Liver (tissue), 9 donors: ENCODE results near the gene GNG13. TPM values are rescaled to one million over a fixed set of nuclear protein-coding genes. Genes with fewer than 3 reads are reported as not detected.

Experiments used
- DNase-seq: peaks from one replicate; pipeline ENCODE4 v3.0.0-alpha.2; 2017; ENCODE audit warnings: low spot score
- H3K27ac ChIP-seq, 2 donors: one replicate each; pipeline ENCODE4 v1.7.0; 2013; ENCODE audit warnings: inconsistent platforms in 2 of 2, low read length in 2 of 2, control low read depth in 1 of 2, low read depth in 1 of 2, mild to moderate bottlenecking in 1 of 2
- H3K27me3 ChIP-seq, 4 donors: one replicate each; pipeline versions ENCODE4 v1.6.1 to v1.7.0; 2013; ENCODE audit warnings: low read length in 3 of 4, inconsistent platforms in 1 of 4, mild to moderate bottlenecking in 1 of 4, moderate library complexity in 1 of 4; ENCODE audit not compliant: control insufficient read depth in 4 of 4, insufficient read depth in 4 of 4
- H3K36me3 ChIP-seq, 4 donors: one replicate each; pipeline versions ENCODE4 v1.6.1 to v1.7.0; 2013; ENCODE audit warnings: low read length in 3 of 4, mild to moderate bottlenecking in 3 of 4, low read depth in 1 of 4, moderate library complexity in 1 of 4; ENCODE audit not compliant: control insufficient read depth in 4 of 4, insufficient read depth in 3 of 4
- H3K4me1 ChIP-seq, 4 donors: one replicate each; pipeline versions ENCODE4 v1.6.1 to v1.7.0; 2013; ENCODE audit warnings: low read length in 3 of 4, mild to moderate bottlenecking in 3 of 4, moderate library complexity in 1 of 4; ENCODE audit not compliant: control insufficient read depth in 4 of 4, insufficient read depth in 4 of 4
- H3K4me3 ChIP-seq, 3 donors: one replicate each; pipeline versions ENCODE4 v1.6.1 to v1.7.0; 2013; ENCODE audit warnings: low read length in 3 of 3, control low read depth in 1 of 3, low read depth in 1 of 3, mild to moderate bottlenecking in 1 of 3
- H3K9ac ChIP-seq, 2 donors: one replicate each; pipeline ENCODE4 v1.7.0; 2013; ENCODE audit warnings: low read length in 2 of 2, mild to moderate bottlenecking in 2 of 2, moderate library complexity in 2 of 2, control low read depth in 1 of 2, low read depth in 1 of 2
- H3K9me3 ChIP-seq, 4 donors: one replicate each; pipeline versions ENCODE4 v1.6.1 to v1.7.0; 2013; ENCODE audit warnings: low read length in 3 of 4; ENCODE audit not compliant: control insufficient read depth in 4 of 4
- EGR1 ChIP-seq, 2 donors: IDR thresholded peaks; 2 replicates each; pipeline ENCODE4 v1.6.1; 2016 to 2018; ENCODE audit warnings: antibody characterized with exemption in 2 of 2, low read depth in 2 of 2
- FOXA1 ChIP-seq: IDR thresholded peaks from 2 replicates; pipeline ENCODE4 v1.6.1; 2016; ENCODE audit warnings: antibody characterized with exemption
- FOXA2 ChIP-seq: IDR thresholded peaks from 2 replicates; pipeline ENCODE4 v1.6.1; 2016; ENCODE audit warnings: antibody characterized with exemption
- GABPA ChIP-seq, 2 donors: IDR thresholded peaks in 1 of 2; conservative IDR thresholded peaks in 1 of 2; 2 replicates each; pipeline ENCODE4 v1.6.1; 2016; ENCODE audit warnings: antibody characterized with exemption in 2 of 2, mild to moderate bottlenecking in 1 of 2, moderate library complexity in 1 of 2
- HNF4A ChIP-seq, 2 donors: conservative IDR thresholded peaks; 2 replicates each; pipeline ENCODE4 v1.6.1; 2016; ENCODE audit warnings: antibody characterized with exemption in 2 of 2, mild to moderate bottlenecking in 2 of 2
- HNF4G ChIP-seq: IDR thresholded peaks from 2 replicates; pipeline ENCODE4 v1.6.1; 2016; ENCODE audit warnings: antibody characterized with exemption
- JUND ChIP-seq, 2 donors: IDR thresholded peaks; 2 replicates each; pipeline ENCODE4 v1.6.1; 2016; ENCODE audit warnings: antibody characterized with exemption in 2 of 2
- NR2F2 ChIP-seq: IDR thresholded peaks from 2 replicates; pipeline ENCODE4 v1.6.1; 2016; ENCODE audit warnings: antibody characterized with exemption
- RAD21 ChIP-seq, 2 donors: IDR thresholded peaks; 2 replicates each; pipeline ENCODE4 v1.6.1; 2016; ENCODE audit warnings: antibody characterized with exemption in 2 of 2, mild to moderate bottlenecking in 2 of 2
- RXRA ChIP-seq, 2 donors: IDR thresholded peaks; 2 replicates each; pipeline ENCODE4 v1.6.1; 2017 to 2018; ENCODE audit warnings: antibody characterized with exemption in 2 of 2, mild to moderate bottlenecking in 1 of 2
- SP1 ChIP-seq: IDR thresholded peaks from 2 replicates; pipeline ENCODE4 v1.6.1; 2018; ENCODE audit warnings: antibody characterized with exemption, mild to moderate bottlenecking
- TAF1 ChIP-seq: conservative IDR thresholded peaks from 2 replicates; pipeline ENCODE4 v1.6.1; 2016; ENCODE audit warnings: antibody characterized with exemption, mild to moderate bottlenecking
- YY1 ChIP-seq: IDR thresholded peaks from 2 replicates; pipeline ENCODE4 v1.6.1; 2016; ENCODE audit warnings: antibody characterized with exemption, mild to moderate bottlenecking
- WGBS: extraction: QIAGEN DNeasy Blood & Tissue Kit; methylation state at CpG from one replicate; pipeline ENCODE4 v1.1.7; 2013; 5-methylcytosine and 5-hydroxymethylcytosine counted together
- polyA plus RNA-seq, 2 donors: library from polyadenylated mRNA; stranded (reverse) in 1 of 2; unstranded in 1 of 2; fragments of 200-250 nt in 1 of 2; fragments of >200 nt in 1 of 2; fragmentation: Nextera tagmentation in 1 of 2; extraction: Ambion mirVana in 1 of 2; gene quantifications; one replicate each; pipeline versions ENCODE4 v1.2.1 to v1.2.3, GENCODE V29; 2013 to 2015
- total RNA-seq, 2 donors: library from RNA; depleted of rRNA; stranded (reverse); fragments of >200 nt; gene quantifications; one replicate each; pipeline ENCODE4 v1.2.3, GENCODE V29; 2014
- TF ChIP-seq, protein P1 (sequence below): IDR thresholded peaks from 2 replicates; pipeline ENCODE4 v1.6.1; 2016; ENCODE audit warnings: antibody characterized with exemption
- TF ChIP-seq, protein P2 (sequence below): fragments of 150-350 bp; IDR thresholded peaks from 2 replicates; pipeline ENCODE4 v1.5.1; 2017; ENCODE audit warnings: improper control_type of control experiment, low read depth, low read length; ENCODE audit not compliant: missing input control
- TF ChIP-seq, protein P3 (sequence below): IDR thresholded peaks from 2 replicates; pipeline ENCODE4 v1.6.1; 2016; ENCODE audit warnings: antibody characterized with exemption
- TF ChIP-seq, protein P4 (sequence below): IDR thresholded peaks from 2 replicates; pipeline ENCODE4 v1.6.1; 2016; ENCODE audit warnings: antibody characterized with exemption, mild to moderate bottlenecking
- TF ChIP-seq, protein P5 (sequence below): IDR thresholded peaks from 2 replicates; pipeline ENCODE4 v1.6.1; 2016; ENCODE audit warnings: antibody characterized with exemption
- donor health status: healthy.
- donor health status: healthy.
- donor health status: healthy.
- donor health status: healthy.
- donor health status: healthy.

The GNG13 gene
- total and polyA plus RNA-seq, 4 donors: not detected

DNA sequence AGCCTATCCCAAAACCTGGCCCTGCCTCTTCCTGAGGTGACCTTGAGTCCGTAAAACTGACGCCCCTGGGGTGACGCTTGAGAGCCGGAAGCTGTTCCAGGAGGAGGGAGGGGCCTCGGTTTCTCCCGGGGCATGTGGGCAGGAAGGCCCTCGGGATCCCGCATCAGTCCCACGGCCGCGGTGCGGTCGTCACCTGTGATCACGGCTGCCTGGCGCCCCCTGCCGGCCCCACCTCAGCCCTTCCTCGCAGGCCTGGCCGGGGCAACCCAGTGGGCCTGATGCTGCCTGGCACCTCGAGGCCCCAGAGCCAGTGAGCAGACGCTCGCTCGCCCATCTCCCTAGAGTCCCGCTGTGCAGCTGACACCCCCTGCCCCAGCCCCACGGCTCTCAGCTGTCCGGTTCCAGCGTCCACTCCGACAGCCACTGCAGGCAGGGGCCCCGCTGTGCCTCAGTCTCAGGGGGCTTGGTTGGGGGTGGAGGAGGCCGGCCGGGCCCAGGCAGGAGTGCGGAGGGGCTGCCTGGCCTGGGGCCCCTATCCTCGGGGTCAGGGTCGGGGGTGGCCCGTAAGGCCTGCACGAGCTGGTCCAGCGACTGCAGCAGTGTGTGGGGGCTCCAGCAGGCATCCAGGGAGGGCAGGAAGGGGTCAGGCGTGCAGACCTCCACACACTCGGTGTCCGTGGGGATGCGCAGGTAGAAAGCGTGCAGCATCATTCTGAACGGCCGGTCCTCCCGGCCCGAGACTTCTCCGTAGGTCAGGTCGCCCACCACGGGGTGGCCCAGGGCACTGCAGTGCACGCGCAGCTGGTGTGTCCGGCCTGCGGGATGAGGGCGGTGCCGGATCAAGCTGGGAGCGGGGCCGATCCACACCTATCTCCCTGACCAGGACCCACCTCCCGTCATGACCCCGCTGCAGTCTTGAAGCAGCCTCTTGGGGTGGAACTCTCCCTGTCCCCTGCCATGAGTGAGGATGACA is 14.7 kb downstream of the GNG13 start:
- Histone ChIP-seq H3K27me3 (peaks cover 0 to 4% (median 0%) of the 10 kb centered on the region in 4 donors), H3K9me3 (no peaks in the 10 kb centered on the region), H3K27ac (no peak overlapping the region), H3K4me3 (no peak overlapping the region), H3K9ac (no peak overlapping the region), H3K36me3 (peaks cover 0 to 3% (median 0%) of the 10 kb centered on the region in 4 donors), H3K4me1 (peaks cover 6 to 21% (median 18%) of the 10 kb centered on the region in 4 donors)
- TF ChIP-seq HNF4A (conservative IDR thresholded peaks at IDR 0.05) (no peak), FOXA2 (no peak), TAF1 (no peak), RXRA (IDR thresholded peaks at IDR 0.05) (no peak), RAD21 (IDR thresholded peaks at IDR 0.05) (peak in 1 of 2 donors; percentile 82), SP1 (no peak), EGR1 (IDR thresholded peaks at IDR 0.05; ENCODE audit: low read depth in 2 of 2) (no peak)
- TF ChIP-seq, protein P1, sequence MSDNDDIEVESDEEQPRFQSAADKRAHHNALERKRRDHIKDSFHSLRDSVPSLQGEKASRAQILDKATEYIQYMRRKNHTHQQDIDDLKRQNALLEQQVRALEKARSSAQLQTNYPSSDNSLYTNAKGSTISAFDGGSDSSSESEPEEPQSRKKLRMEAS: no peak
- TF ChIP-seq, protein P2, sequence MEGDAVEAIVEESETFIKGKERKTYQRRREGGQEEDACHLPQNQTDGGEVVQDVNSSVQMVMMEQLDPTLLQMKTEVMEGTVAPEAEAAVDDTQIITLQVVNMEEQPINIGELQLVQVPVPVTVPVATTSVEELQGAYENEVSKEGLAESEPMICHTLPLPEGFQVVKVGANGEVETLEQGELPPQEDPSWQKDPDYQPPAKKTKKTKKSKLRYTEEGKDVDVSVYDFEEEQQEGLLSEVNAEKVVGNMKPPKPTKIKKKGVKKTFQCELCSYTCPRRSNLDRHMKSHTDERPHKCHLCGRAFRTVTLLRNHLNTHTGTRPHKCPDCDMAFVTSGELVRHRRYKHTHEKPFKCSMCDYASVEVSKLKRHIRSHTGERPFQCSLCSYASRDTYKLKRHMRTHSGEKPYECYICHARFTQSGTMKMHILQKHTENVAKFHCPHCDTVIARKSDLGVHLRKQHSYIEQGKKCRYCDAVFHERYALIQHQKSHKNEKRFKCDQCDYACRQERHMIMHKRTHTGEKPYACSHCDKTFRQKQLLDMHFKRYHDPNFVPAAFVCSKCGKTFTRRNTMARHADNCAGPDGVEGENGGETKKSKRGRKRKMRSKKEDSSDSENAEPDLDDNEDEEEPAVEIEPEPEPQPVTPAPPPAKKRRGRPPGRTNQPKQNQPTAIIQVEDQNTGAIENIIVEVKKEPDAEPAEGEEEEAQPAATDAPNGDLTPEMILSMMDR: peak; percentile 67
- peak; percentile 85 for DNase-seq
- 65% methylated on average over 58 of the region's 58 CpGs for WGBS

DNA sequence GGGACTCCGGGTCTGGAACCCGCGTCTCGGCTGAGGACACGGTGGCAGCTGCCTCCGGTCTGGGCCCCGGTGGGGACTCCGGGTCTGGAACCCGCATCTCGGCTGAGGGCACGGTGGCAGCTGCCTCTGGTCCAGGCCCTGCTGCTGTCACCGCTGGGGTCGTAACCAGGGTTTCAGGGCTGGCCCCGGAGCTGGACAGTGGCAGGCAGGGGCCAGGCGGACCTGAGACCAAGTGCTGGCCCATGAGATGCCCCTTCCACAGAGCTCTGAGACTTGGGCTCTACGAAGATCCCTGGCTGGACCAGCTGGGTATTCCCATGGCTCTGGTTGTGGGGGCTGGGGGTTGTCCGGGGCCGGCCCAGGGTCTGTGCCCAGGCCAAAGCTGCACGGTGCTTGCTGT is 16.1 kb downstream of the GNG13 start:
- H3K27me3 ChIP-seq: peaks cover 0 to 4% (median 0%) of the 10 kb centered on the region in 4 donors
- 90% methylated on average over 19 of the region's 19 CpGs for WGBS
- no peak for DNase-seq
- no peak for TF ChIP-seq FOXA2
- no peak for TF ChIP-seq RXRA (IDR thresholded peaks at IDR 0.05)
- TF ChIP-seq EGR1 (IDR thresholded peaks at IDR 0.05; ENCODE audit: low read depth in 2 of 2): no peak
- TF ChIP-seq TAF1: no peak
- no peak for TF ChIP-seq GABPA (IDR thresholded peaks at IDR 0.05 in 1 of 2, conservative IDR thresholded peaks at IDR 0.05 in 1 of 2)
- TF ChIP-seq, protein P2: no peak
- TF ChIP-seq, protein P3, sequence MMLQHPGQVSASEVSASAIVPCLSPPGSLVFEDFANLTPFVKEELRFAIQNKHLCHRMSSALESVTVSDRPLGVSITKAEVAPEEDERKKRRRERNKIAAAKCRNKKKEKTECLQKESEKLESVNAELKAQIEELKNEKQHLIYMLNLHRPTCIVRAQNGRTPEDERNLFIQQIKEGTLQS: no peak
- TF ChIP-seq YY1: no peak
- TF ChIP-seq NR2F2: no peak
- TF ChIP-seq, protein P1: no peak
- TF ChIP-seq, protein P4, sequence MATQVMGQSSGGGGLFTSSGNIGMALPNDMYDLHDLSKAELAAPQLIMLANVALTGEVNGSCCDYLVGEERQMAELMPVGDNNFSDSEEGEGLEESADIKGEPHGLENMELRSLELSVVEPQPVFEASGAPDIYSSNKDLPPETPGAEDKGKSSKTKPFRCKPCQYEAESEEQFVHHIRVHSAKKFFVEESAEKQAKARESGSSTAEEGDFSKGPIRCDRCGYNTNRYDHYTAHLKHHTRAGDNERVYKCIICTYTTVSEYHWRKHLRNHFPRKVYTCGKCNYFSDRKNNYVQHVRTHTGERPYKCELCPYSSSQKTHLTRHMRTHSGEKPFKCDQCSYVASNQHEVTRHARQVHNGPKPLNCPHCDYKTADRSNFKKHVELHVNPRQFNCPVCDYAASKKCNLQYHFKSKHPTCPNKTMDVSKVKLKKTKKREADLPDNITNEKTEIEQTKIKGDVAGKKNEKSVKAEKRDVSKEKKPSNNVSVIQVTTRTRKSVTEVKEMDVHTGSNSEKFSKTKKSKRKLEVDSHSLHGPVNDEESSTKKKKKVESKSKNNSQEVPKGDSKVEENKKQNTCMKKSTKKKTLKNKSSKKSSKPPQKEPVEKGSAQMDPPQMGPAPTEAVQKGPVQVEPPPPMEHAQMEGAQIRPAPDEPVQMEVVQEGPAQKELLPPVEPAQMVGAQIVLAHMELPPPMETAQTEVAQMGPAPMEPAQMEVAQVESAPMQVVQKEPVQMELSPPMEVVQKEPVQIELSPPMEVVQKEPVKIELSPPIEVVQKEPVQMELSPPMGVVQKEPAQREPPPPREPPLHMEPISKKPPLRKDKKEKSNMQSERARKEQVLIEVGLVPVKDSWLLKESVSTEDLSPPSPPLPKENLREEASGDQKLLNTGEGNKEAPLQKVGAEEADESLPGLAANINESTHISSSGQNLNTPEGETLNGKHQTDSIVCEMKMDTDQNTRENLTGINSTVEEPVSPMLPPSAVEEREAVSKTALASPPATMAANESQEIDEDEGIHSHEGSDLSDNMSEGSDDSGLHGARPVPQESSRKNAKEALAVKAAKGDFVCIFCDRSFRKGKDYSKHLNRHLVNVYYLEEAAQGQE: no peak
- no peak for TF ChIP-seq RAD21 (IDR thresholded peaks at IDR 0.05)
- no peak for TF ChIP-seq FOXA1
- TF ChIP-seq, protein P5, sequence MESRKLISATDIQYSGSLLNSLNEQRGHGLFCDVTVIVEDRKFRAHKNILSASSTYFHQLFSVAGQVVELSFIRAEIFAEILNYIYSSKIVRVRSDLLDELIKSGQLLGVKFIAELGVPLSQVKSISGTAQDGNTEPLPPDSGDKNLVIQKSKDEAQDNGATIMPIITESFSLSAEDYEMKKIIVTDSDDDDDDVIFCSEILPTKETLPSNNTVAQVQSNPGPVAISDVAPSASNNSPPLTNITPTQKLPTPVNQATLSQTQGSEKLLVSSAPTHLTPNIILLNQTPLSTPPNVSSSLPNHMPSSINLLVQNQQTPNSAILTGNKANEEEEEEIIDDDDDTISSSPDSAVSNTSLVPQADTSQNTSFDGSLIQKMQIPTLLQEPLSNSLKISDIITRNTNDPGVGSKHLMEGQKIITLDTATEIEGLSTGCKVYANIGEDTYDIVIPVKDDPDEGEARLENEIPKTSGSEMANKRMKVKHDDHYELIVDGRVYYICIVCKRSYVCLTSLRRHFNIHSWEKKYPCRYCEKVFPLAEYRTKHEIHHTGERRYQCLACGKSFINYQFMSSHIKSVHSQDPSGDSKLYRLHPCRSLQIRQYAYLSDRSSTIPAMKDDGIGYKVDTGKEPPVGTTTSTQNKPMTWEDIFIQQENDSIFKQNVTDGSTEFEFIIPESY: no peak
- TF ChIP-seq SP1: no peak
- no peak for TF ChIP-seq JUND (IDR thresholded peaks at IDR 0.05)
- TF ChIP-seq HNF4G: no peak
- TF ChIP-seq HNF4A (conservative IDR thresholded peaks at IDR 0.05): no peak
- H3K4me3 ChIP-seq: no peak overlapping the region
- peaks cover 0 to 3% (median 0%) of the 10 kb centered on the region in 4 donors for H3K36me3 ChIP-seq
- no peaks in the 10 kb centered on the region for H3K9me3 ChIP-seq
- H3K4me1 ChIP-seq: peaks cover 6 to 21% (median 18%) of the 10 kb centered on the region in 4 donors
- no peak overlapping the region for H3K27ac ChIP-seq
- no peak overlapping the region for H3K9ac ChIP-seq
